Frontal cortex (tissue), 4 donors: ENCODE data around the gene PLP2. TPM values are rescaled to one million over a fixed set of nuclear protein-coding genes. Genes with fewer than 3 reads are reported as not detected.
"Not testable (repeated sequence)": the region's sequence is repeated elsewhere in the genome, so short reads cannot be mapped to it uniquely, and the experiment has no call there.

Experiments
- DNase-seq, 2 donors: peaks; one replicate each; pipeline ENCODE4 v3.0.0; 2012; ENCODE audit warnings: low spot score in 2 of 2
- FAIRE-seq: peaks from 2 replicates; lab custom pipeline; 2012; peaks lifted over from hg19 to GRCh38; lab: Jason Lieb, UNC
- total RNA-seq: library from RNA; depleted of rRNA; stranded (reverse); fragments of >200 nt; gene quantifications from one replicate; pipeline ENCODE4 v1.2.3, GENCODE V29; 2014
- donor health status: control.
- donor health status: control.
- donor health status: control.

PLP2 gene
- total RNA-seq, 1 donor from 2014 or later = 0.82 TPM

- FAIRE-seq (no peak), DNase-seq (no peak)
Observed at GRCh38 chrX:49161632-49162031, 10.1 kb upstream of the PLP2 start.

DNA sequence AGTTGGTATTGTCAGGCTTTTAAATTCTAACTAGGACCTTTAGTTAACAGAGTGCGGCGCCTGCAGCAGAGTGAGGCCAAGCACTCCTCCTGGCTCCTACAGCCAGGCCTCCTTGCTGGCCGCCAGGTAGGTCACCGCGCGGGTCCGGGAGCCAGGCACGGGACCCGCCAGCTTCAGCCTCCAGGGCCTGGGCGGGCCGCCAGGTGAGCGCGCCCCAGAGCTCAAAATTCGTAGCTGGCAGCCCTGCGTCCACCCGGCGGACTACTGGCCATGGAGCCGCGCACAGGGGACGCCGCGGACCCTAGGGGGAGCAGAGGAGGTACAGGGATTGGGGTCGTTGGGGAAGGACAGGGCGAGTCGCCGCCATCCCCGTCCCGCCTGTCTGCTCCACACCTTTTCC is 9.1 kb upstream of the PLP2 start, which contains the start of gene MAGIX:
MAGIX (plus strand) TSS at position 139 of the 400 bp plus-strand sequence; CDS start at position 271, 132 bp downstream.
- DNase-seq (peak in 1 of 2 donors; percentile 5), FAIRE-seq (no peak)

- no peak for FAIRE-seq
- peak; percentile 82 to 85 for DNase-seq
Observed at GRCh38 chrX:49163555-49164419, 7.9 kb upstream of the PLP2 start.

DNA sequence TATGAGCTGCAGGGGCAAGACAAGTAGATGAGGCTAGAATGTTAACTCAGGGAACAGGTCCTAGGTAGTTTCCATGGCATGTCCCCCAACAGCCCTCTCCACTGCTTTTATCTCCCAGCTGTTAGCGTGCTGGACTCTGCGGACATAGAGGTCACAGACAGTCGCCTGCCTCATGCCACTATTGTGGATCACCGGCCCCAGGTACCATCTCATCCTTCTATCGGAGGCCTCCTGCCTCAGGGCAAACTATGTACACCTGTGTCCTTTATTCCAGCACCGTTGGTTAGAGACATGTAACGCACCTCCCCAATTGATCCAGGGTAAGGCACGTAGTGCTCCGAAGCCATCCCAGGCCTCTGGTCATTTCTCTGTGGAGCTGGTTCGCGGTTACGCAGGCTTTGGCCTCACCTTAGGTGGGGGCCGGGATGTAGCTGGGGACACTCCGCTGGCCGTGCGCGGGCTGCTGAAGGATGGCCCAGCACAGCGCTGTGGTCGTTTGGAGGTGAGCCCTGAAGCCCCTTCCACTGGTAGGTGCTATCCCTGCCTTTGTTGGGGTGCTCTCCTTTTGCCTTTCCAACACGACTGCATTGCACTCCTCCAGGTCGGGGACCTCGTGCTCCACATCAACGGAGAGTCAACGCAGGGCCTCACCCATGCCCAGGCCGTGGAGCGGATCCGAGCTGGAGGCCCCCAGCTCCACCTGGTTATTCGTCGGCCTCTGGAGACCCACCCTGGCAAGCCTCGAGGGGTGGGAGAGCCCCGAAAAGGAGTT is 6.9 kb upstream of the PLP2 start:
- DNase-seq (no peak), FAIRE-seq (no peak)

GRCh38 chrX:49165901-49166881 is 5.5 kb upstream of the PLP2 start:
- FAIRE-seq (no peak), DNase-seq (peak; percentile 57 to 61)

- DNase-seq (peak in 1 of 2 donors; percentile 41), FAIRE-seq (no peak)
Observed at GRCh38 chrX:49166914-49167739, 4.6 kb upstream of the PLP2 start.

GRCh38 chrX:49167740-49168108 is 4.0 kb upstream of the PLP2 start:
- DNase-seq (peak in 1 of 2 donors; percentile 3), FAIRE-seq (no peak)

- FAIRE-seq (no peak), DNase-seq (no peak)
Observed at GRCh38 chrX:49172280-49172780, 632 bp downstream of the PLP2 start.

- not testable (repeated sequence) for FAIRE-seq, DNase-seq
Observed at GRCh38 chrX:49173544-49173943, 1.8 kb downstream of the PLP2 start.

DNA sequence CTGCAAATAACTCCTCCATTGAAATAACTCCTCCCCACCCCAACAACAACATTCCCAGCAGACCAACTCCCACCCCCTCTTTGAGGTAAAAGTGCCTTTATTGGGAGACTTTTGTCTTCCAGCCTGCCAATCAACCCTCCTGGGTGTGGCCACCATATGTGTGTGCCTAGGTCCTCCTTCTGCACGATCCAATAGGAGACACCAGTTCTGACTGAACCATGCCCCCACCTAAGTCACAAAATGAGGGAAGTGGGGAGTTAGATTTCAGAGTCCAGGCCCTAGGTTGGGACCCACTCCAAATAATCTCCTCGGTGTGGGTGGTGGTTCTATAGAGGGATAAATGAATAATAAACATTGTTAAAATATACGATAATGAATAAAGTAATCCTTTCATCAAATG is 3.0 kb downstream of the PLP2 start:
- no peak for DNase-seq
- no peak for FAIRE-seq

GRCh38 chrX:49175435-49176274 is 4.0 kb downstream of the PLP2 start:
- DNase-seq = no peak
- no peak for FAIRE-seq

- DNase-seq (no peak), FAIRE-seq (no peak)
Observed at GRCh38 chrX:49176421-49177326, 5.0 kb downstream of the PLP2 start.

GRCh38 chrX:49177338-49177833 is 5.7 kb downstream of the PLP2 start:
- FAIRE-seq (no peak), DNase-seq (no peak)

DNA sequence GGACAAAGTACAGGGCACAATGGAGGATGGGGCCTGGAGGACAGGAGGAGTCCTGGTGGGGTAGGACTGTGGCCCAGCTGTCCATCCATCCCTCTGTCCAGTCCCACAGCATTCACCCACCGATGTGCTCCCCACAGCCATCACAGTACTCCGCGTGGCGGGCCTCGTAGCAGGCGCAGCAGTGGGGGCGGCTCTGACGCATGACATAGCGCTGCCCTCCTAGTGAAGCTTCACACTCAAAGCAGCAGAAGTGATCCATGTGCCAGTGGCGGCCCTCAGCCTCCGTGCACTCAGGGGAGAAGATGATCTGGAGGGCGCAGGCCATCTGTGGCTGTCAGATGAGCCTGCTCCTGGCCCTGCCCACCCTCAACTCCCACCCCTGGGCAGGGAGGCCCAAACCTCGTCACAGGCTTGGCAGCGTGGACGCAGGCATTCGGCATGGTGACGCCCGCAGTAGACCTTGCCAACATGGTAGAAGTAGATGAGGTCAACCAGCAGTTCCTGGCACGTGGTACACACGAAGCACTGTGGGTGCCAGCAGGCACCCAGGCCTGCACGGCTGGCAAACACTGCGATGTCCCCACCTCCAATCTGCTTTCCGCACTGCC is 6.3 kb downstream of the PLP2 start:
- FAIRE-seq (no peak), DNase-seq (no peak)

- DNase-seq (no peak), FAIRE-seq (no peak)
Observed at GRCh38 chrX:49178537-49178936, 6.8 kb downstream of the PLP2 start.

GRCh38 chrX:49179358-49179757 is 7.7 kb downstream of the PLP2 start:
- FAIRE-seq (no peak), DNase-seq (no peak)
